ENCODE measurements around the gene CENPS. TPM values are rescaled to one million over a fixed set of nuclear protein-coding genes. Genes with fewer than 3 reads are reported as not detected.

The CENPS gene
- total RNA-seq, 2 experiments from 2014 or later, result 13.6 to 18.4 TPM

DNA sequence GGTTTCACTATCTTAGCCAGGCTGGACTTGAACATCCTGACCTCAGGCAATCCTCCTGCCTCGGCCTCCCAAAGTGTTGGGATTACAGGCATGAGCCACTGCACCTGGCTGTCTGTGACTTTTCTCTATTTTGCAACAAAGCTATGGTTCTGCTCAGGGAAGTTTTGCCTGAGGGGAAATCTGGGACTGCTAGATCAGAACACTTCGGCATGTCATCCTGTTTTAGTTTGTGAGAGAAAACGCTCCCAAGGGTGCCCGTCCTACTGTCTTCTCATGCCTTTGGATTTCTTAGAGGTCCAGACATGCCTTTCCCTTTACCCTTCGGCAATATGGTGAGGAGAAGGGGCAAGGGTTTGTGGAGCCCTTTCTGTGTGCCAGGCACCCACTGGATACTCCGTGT lies 14.0 kb downstream of the CENPS start:
- H2AFZ ChIP-seq (ENCODE audit: low read length), result no peak overlapping the region
- ChIA-PET CTCF (ENCODE audit: unreplicated experiment) (no interaction called here), POLR2A (interaction anchor here (0.7 kb wide), 2 partner anchors 11 to 14 kb away, joined by 3 to 4 read pairs; partner anchors contain the start of gene CENPS)
- no peak overlapping the region for H3K4me2 ChIP-seq (ENCODE audit: low read length)
- H4K20me1 ChIP-seq (ENCODE audit: insufficient read depth, low read length), result no peaks in the 10 kb centered on the region
- H3K36me3 ChIP-seq (ENCODE audit: insufficient read depth, low read length), result peaks cover 5% of the 10 kb centered on the region; the same call in 1 of the 2 replicates
- no peak overlapping the region for H3K4me3 ChIP-seq (ENCODE audit: low read depth, low read length, poor library complexity, severe bottlenecking)
- intact Hi-C loops (cut with micrococcal nuclease; ENCODE audit: unreplicated experiment), result no loop called here
- no peak for DNase-seq (ENCODE audit: low spot score)
- H3K9me3 ChIP-seq (ENCODE audit: low read length), result no peaks in the 10 kb centered on the region
- H3K27ac ChIP-seq (ENCODE audit: low read depth, low read length, poor library complexity, severe bottlenecking), result no peak overlapping the region
- TF ChIP-seq EZH2phosphoT487 (IDR thresholded peaks at IDR 0.05; ENCODE audit: borderline replicate concordance, low read depth, low read length) (no peak), CTCF (conservative IDR thresholded peaks at IDR 0.05; ENCODE audit: low read length) (no peak)
- no peaks in the 10 kb centered on the region for H3K4me1 ChIP-seq (ENCODE audit: insufficient read depth, low read length, poor library complexity, severe bottlenecking)
- no peaks in the 10 kb centered on the region for H3K79me2 ChIP-seq (ENCODE audit: insufficient read depth, low read depth, low read length)
- BruUV-seq (replicated peaks), result no TSS peak
- no peaks in the 10 kb centered on the region for H3K9me2 ChIP-seq (ENCODE audit: insufficient read depth, low read length)

GRCh38 chr1:10444795-10445397 lies 14.7 kb downstream of the CENPS start:
- intact Hi-C loops (cut with micrococcal nuclease; ENCODE audit: unreplicated experiment), result no loop called here
- ChIA-PET POLR2A (no interaction called here), CTCF (ENCODE audit: unreplicated experiment) (no interaction called here)
- TF ChIP-seq CTCF (conservative IDR thresholded peaks at IDR 0.05; ENCODE audit: low read length) (no peak), EZH2phosphoT487 (IDR thresholded peaks at IDR 0.05; ENCODE audit: borderline replicate concordance, low read depth, low read length) (no peak)
- no peak for DNase-seq (ENCODE audit: low spot score)
- H3K9me2 ChIP-seq (ENCODE audit: insufficient read depth, low read length), result no peaks in the 10 kb centered on the region
- H4K20me1 ChIP-seq (ENCODE audit: insufficient read depth, low read length), result no peaks in the 10 kb centered on the region
- no peaks in the 10 kb centered on the region for H3K79me2 ChIP-seq (ENCODE audit: insufficient read depth, low read depth, low read length)
- no peaks in the 10 kb centered on the region for H3K4me1 ChIP-seq (ENCODE audit: insufficient read depth, low read length, poor library complexity, severe bottlenecking)
- no peak overlapping the region for H3K27ac ChIP-seq (ENCODE audit: low read depth, low read length, poor library complexity, severe bottlenecking)
- no peak overlapping the region for H3K4me2 ChIP-seq (ENCODE audit: low read length)
- H3K9me3 ChIP-seq (ENCODE audit: low read length), result no peaks in the 10 kb centered on the region
- no peak overlapping the region for H3K4me3 ChIP-seq (ENCODE audit: low read depth, low read length, poor library complexity, severe bottlenecking)
- BruUV-seq (replicated peaks), result no TSS peak
- H2AFZ ChIP-seq (ENCODE audit: low read length), result no peak overlapping the region
- peaks cover 5% of the 10 kb centered on the region; the same call in 1 of the 2 replicates for H3K36me3 ChIP-seq (ENCODE audit: insufficient read depth, low read length)

DNA sequence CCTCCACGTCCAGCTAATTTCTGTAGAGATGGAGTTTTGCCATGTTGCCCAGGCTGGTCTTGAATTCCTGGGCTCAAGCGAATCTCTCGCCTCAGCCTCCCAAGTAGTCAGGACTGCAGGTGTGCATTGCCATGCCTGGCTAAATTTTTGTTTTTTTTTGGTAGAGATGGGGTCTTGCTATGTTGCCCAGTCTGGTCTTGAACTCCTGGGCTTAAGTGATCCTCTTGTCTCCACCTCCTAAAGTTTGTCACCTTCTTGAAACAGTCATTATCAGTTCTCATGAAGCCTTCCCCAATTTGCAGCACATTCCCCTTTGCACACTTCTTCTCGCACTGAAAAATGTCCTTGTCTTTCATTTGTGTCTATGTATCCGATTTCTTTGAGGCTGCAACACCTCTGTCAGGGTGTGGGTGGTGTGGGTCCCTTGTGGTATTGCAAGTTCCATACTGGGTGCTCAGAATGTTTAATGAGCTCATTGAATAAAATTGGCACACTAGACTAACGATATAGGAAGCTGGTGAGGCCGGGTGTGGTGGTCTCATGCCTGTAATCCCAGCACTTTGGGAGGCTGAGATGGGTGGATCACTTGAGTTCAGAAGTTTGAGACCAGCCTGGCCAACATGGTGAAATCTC lies 16.7 kb downstream of the CENPS start:
- ChIA-PET CTCF (ENCODE audit: unreplicated experiment) (no interaction called here), POLR2A (interaction anchor here (0.6 kb wide), 1 partner anchor 39 kb away, joined by 5 read pairs; no protein-coding TSS in a partner anchor)
- no peak for TF ChIP-seq CTCF (conservative IDR thresholded peaks at IDR 0.05; ENCODE audit: low read length)
- TF ChIP-seq EZH2phosphoT487 (IDR thresholded peaks at IDR 0.05; ENCODE audit: borderline replicate concordance, low read depth, low read length), result no peak
- Histone ChIP-seq H3K27ac (ENCODE audit: low read depth, low read length, poor library complexity, severe bottlenecking) (no peak overlapping the region), H3K9me3 (ENCODE audit: low read length) (no peaks in the 10 kb centered on the region), H3K4me2 (ENCODE audit: low read length) (no peak overlapping the region), H3K36me3 (ENCODE audit: insufficient read depth, low read length) (no peaks in the 10 kb centered on the region), H4K20me1 (ENCODE audit: insufficient read depth, low read length) (no peaks in the 10 kb centered on the region), H2AFZ (ENCODE audit: low read length) (no peak overlapping the region), H3K4me3 (ENCODE audit: low read depth, low read length, poor library complexity, severe bottlenecking) (no peak overlapping the region), H3K9me2 (ENCODE audit: insufficient read depth, low read length) (no peaks in the 10 kb centered on the region), H3K79me2 (ENCODE audit: insufficient read depth, low read depth, low read length) (no peaks in the 10 kb centered on the region), H3K4me1 (ENCODE audit: insufficient read depth, low read length, poor library complexity, severe bottlenecking) (no peaks in the 10 kb centered on the region)
- BruUV-seq (replicated peaks), result no TSS peak
- intact Hi-C loops (cut with micrococcal nuclease; ENCODE audit: unreplicated experiment), result no loop called here
- DNase-seq (ENCODE audit: low spot score), result no peak
